HEK293 (cell line): ENCODE measurements around the gene CABLES2.

Experiments
- BCL6B ChIP-seq: fragments of 450-650 bp; formaldehyde crosslinking; IDR thresholded peaks from 2 replicates; pipeline ENCODE4 v1.5.1; 2017; ENCODE audit warnings: missing biosample characterization, missing genetic modification characterization
- KLF1 ChIP-seq: fragments of 450-650 bp; formaldehyde crosslinking; IDR thresholded peaks from 2 replicates; pipeline ENCODE4 v1.5.1; 2016; ENCODE audit warnings: missing biosample characterization, missing genetic modification characterization
- KLF17 ChIP-seq: fragments of 450-650 bp; formaldehyde crosslinking; IDR thresholded peaks from 2 replicates; pipeline ENCODE4 v1.5.1; 2016; ENCODE audit warnings: missing biosample characterization, missing genetic modification characterization
- PATZ1 ChIP-seq: fragments of 450-650 bp; formaldehyde crosslinking; IDR thresholded peaks from 2 replicates; pipeline ENCODE4 v1.5.1; 2016; ENCODE audit warnings: missing biosample characterization, missing genetic modification characterization
- PRDM2 ChIP-seq: fragments of 450-650 bp; formaldehyde crosslinking; IDR thresholded peaks from 2 replicates; pipeline ENCODE4 v1.5.1; 2016; ENCODE audit warnings: missing biosample characterization, missing genetic modification characterization, borderline replicate concordance
- PRDM4 ChIP-seq: fragments of 450-650 bp; formaldehyde crosslinking; IDR thresholded peaks from 2 replicates; pipeline ENCODE4 v1.5.1; 2017; ENCODE audit warnings: missing biosample characterization, missing genetic modification characterization
- PRDM6 ChIP-seq: fragments of 450-650 bp; formaldehyde crosslinking; IDR thresholded peaks from 2 replicates; pipeline ENCODE4 v1.5.1; 2017; ENCODE audit warnings: missing biosample characterization, missing genetic modification characterization
- REST ChIP-seq: fragments of 450-650 bp; formaldehyde crosslinking; IDR thresholded peaks from 2 replicates; pipeline ENCODE4 v1.5.1; 2016; ENCODE audit warnings: missing biosample characterization, missing genetic modification characterization
- ZNF132 ChIP-seq: fragments of 450-650 bp; formaldehyde crosslinking; IDR thresholded peaks from 2 replicates; pipeline ENCODE4 v1.5.1; 2017; ENCODE audit warnings: missing biosample characterization, missing genetic modification characterization, borderline replicate concordance
- ZNF37A ChIP-seq: fragments of 450-650 bp; IDR thresholded peaks from 2 replicates; pipeline ENCODE4 v1.5.1; 2018; ENCODE audit warnings: missing biosample characterization, missing genetic modification characterization
- ZNF394 ChIP-seq: fragments of 450-650 bp; formaldehyde crosslinking; IDR thresholded peaks from 2 replicates; pipeline ENCODE4 v1.5.1; 2016; ENCODE audit warnings: missing biosample characterization, missing genetic modification characterization, mild to moderate bottlenecking, moderate library complexity, borderline replicate concordance
- ZNF513 ChIP-seq: fragments of 450-650 bp; IDR thresholded peaks from 2 replicates; pipeline ENCODE4 v1.5.1; 2018; ENCODE audit warnings: missing biosample characterization, missing genetic modification characterization
- ZNF544 ChIP-seq: fragments of 450-650 bp; formaldehyde crosslinking; IDR thresholded peaks from 2 replicates; pipeline ENCODE4 v1.5.0; 2017; ENCODE audit warnings: missing biosample characterization, missing genetic modification characterization
- ZNF555 ChIP-seq: fragments of 450-650 bp; formaldehyde crosslinking; conservative IDR thresholded peaks from 2 replicates; pipeline ENCODE4 v1.5.1; 2017; ENCODE audit warnings: missing biosample characterization, mild to moderate bottlenecking, missing genetic modification characterization, inconsistent platforms
- ZNF610 ChIP-seq: fragments of 450-650 bp; formaldehyde crosslinking; IDR thresholded peaks from 2 replicates; pipeline ENCODE4 v1.5.1; 2016; ENCODE audit warnings: missing biosample characterization, missing genetic modification characterization, borderline replicate concordance
- ZNF670 ChIP-seq: fragments of 450-650 bp; formaldehyde crosslinking; IDR thresholded peaks from 2 replicates; pipeline ENCODE4 v1.5.1; 2016; ENCODE audit warnings: missing biosample characterization, missing genetic modification characterization, low read depth
- ZNF777 ChIP-seq: fragments of 450-650 bp; formaldehyde crosslinking; IDR thresholded peaks from 2 replicates; pipeline ENCODE4 v1.5.1; 2017; ENCODE audit warnings: missing biosample characterization, missing genetic modification characterization, borderline replicate concordance
- ZXDB ChIP-seq: fragments of 450-650 bp; formaldehyde crosslinking; IDR thresholded peaks from 2 replicates; pipeline ENCODE4 v1.5.1; 2016; ENCODE audit warnings: missing biosample characterization, missing genetic modification characterization

The CABLES2 gene

GRCh38 chr20:62381202-62381797 lies 25.8 kb downstream of the CABLES2 start (continued):
- TF ChIP-seq PATZ1 (tag by site-specific recombination) (0 out of 2 replicates have a peak, but pooled peaks have one; percentile 8), ZNF670 (tag by site-specific recombination) (no peak), ZNF777 (tag by site-specific recombination) (no peak), ZNF132 (tag by site-specific recombination) (no peak), KLF17 (tag by site-specific recombination) (0 out of 2 replicates have a peak, but pooled peaks have one; percentile 21), ZNF513 (no peak), PRDM6 (tag by site-specific recombination) (no peak), ZXDB (tag by site-specific recombination) (no peak), ZNF394 (tag by site-specific recombination) (no peak), ZNF544 (tag by site-specific recombination) (no peak), BCL6B (tag by site-specific recombination) (no peak), PRDM4 (peak; percentile 24; the same call in 1 of the 2 replicates), PRDM2 (no peak), ZNF610 (no peak), ZNF555 (no peak), REST (tag by site-specific recombination) (no peak), KLF1 (peak; percentile 39; the same call in 1 of the 2 replicates), ZNF37A (tag by site-specific recombination) (no peak)
